Spleen (tissue), 11 donors: Measurements from ENCODE around the gene RALBP1. TPM values are rescaled to one million over a fixed set of nuclear protein-coding genes. Genes with fewer than 3 reads are reported as not detected.
A peak's percentile ranks its signal among the peaks of the same experiment; 100 is the strongest.

ENCODE experiments used
- DNase-seq: peaks from one replicate; pipeline ENCODE4 v3.0.0-alpha.2; 2020
- H3K27ac ChIP-seq, 8 donors: fragments of 200-600 bp; sonication (generic) in 7 of 8; 1 replicate in 4 of 8; 2 replicates in 4 of 8; pipeline versions ENCODE4 v1.5.0 to v1.8.0; 2016 to 2021; ENCODE audit warnings: inconsistent platforms in 4 of 8, mild to moderate bottlenecking in 4 of 8, moderate library complexity in 1 of 8
- H3K27me3 ChIP-seq, 7 donors: fragments of 200-600 bp; sonication (generic) in 6 of 7; replicated peaks in 1 of 7; 1 replicate in 4 of 7; 2 replicates in 3 of 7; pipeline versions ENCODE4 v1.5.0 to v1.8.0; 2016 to 2021; ENCODE audit warnings: inconsistent platforms in 3 of 7, mild to moderate bottlenecking in 1 of 7
- H3K36me3 ChIP-seq, 6 donors: fragments of 200-600 bp; sonication (generic) in 5 of 6; 1 replicate in 4 of 6; 2 replicates in 2 of 6; pipeline versions ENCODE4 v1.5.0 to v1.8.0; 2016 to 2021; ENCODE audit warnings: inconsistent platforms in 2 of 6
- H3K4me1 ChIP-seq, 6 donors: fragments of 200-600 bp; sonication (generic) in 5 of 6; 1 replicate in 3 of 6; 2 replicates in 3 of 6; pipeline versions ENCODE4 v1.5.0 to v1.8.0; 2016 to 2021; ENCODE audit warnings: inconsistent platforms in 3 of 6
- H3K4me3 ChIP-seq, 8 donors: fragments of 200-600 bp; sonication (generic) in 7 of 8; 1 replicate in 4 of 8; 2 replicates in 4 of 8; pipeline versions ENCODE4 v1.5.0 to v1.8.0; 2016 to 2021; ENCODE audit warnings: inconsistent platforms in 4 of 8, mild to moderate bottlenecking in 4 of 8, moderate library complexity in 2 of 8
- H3K9me3 ChIP-seq, 8 donors: fragments of 200-600 bp; sonication (generic) in 7 of 8; 1 replicate in 4 of 8; 2 replicates in 4 of 8; pipeline versions ENCODE4 v1.5.0 to v1.8.0; 2016 to 2021; ENCODE audit warnings: inconsistent platforms in 4 of 8
- POLR2A ChIP-seq, 3 donors: fragments of 450-650 bp; IDR thresholded peaks; one replicate each; pipeline ENCODE4 v1.5.1; 2017; ENCODE audit warnings: antibody characterized with exemption in 3 of 3, mild to moderate bottlenecking in 1 of 3
- POLR2AphosphoS5 ChIP-seq, 3 donors: sonication (generic); formaldehyde crosslinking; IDR thresholded peaks; one replicate each; pipeline ENCODE4 v1.5.1; 2017; ENCODE audit warnings: antibody characterized with exemption in 3 of 3
- WGBS, 5 donors: extraction: QIAGEN DNeasy Blood & Tissue Kit in 3 of 5; methylation state at CpG; one replicate each; pipeline versions ENCODE4 v1.1.5 to v1.1.7; 2013 to 2018; 5-methylcytosine and 5-hydroxymethylcytosine counted together
- intact Hi-C: fragments of 100-400 bp; cut with DNase I; formaldehyde crosslinking; loops from one replicate; pipeline ENCODE4 v1.15.0; 2023; ENCODE audit warnings: low total_unique reads
- polyA plus RNA-seq, 3 donors: library from polyadenylated mRNA; stranded (reverse); fragments of 200-250 nt; gene quantifications; one replicate each; pipeline ENCODE4 v1.2.1, GENCODE V29; 2013
- total RNA-seq, 7 donors: library from RNA; depleted of rRNA in 3 of 7; stranded (reverse); fragments of >200 nt in 3 of 7; fragmentation: NEBNext Ultra II Directional in 4 of 7; extraction: Animal tissue kit (Norgen Biotek cat#: 25700) in 4 of 7; gene quantifications; one replicate each; pipeline versions ENCODE4 v1.1.0 to v1.2.1, GENCODE V29; 2016 to 2021
- TF ChIP-seq, protein P1 (sequence below), 11 experiments: fragments of 200-600 bp in 7 of 11; fragments of 450-650 bp in 4 of 11; sonication (generic) in 4 of 11; IDR thresholded peaks in 8 of 11; conservative IDR thresholded peaks in 3 of 11; 1 replicate in 7 of 11; 2 replicates in 4 of 11; pipeline versions ENCODE4 v1.4.0 to v1.8.0; 2016 to 2021; ENCODE audit warnings: antibody characterized with exemption in 11 of 11, inconsistent platforms in 4 of 11, mild to moderate bottlenecking in 1 of 11
- donor health status: healthy with polysubstance abuse.
- donor health status: DM: no; HTN: no; CAD: no; lungs with moderate emphysema.
- donor health status: DM: no; HTN: no; CAD: no.
- donor health status: Bipolar disorder and iron deficiency.
- donor health status: healthy.
- donor health status: DM: no; HTN: no; CAD: no.
- donor health status: DM: yes; HTN: yes; CAD: no.

RALBP1 gene
- total and polyA plus RNA-seq, 10 donors: 13.6 to 76.4 (median 50.0) TPM

DNA sequence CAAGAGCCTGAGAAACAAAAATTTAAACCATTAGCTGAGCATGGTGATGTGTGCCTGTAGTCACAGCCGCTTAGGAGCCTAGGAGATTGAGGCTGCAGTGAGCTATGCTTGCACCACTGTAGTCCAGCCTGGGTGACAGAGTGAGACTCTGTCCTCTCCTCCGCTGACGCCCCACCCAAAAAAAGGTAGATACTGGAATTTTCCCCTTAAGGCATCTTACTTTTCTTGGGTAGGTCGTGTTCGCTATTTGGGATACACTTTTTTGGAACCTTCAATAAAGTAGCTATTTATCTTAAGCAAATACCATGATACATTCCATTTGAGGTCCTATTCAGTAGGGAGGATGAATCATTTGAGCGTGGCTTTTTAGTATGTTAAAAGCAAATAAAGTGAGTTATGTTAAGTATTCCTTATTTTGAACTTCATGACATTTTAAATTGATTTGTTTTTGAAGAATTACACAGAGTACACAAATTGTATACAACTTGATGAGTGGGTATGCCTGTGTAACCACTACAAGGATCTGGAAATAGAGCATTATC, 38.7 kb downstream of the RALBP1 start:
- Histone ChIP-seq H3K27me3 (no peaks in the 10 kb centered on the region), H3K4me3 (no peak overlapping the region), H3K4me1 (peaks cover 0 to 29% (median 8%) of the 10 kb centered on the region in 6 donors), H3K9me3 (no peaks in the 10 kb centered on the region), H3K36me3 (peaks cover 0 to 46% (median 22%) of the 10 kb centered on the region in 6 donors), H3K27ac (peak overlapping the region in 1 of 8 donors; percentile 31)
- TF ChIP-seq, protein P1, sequence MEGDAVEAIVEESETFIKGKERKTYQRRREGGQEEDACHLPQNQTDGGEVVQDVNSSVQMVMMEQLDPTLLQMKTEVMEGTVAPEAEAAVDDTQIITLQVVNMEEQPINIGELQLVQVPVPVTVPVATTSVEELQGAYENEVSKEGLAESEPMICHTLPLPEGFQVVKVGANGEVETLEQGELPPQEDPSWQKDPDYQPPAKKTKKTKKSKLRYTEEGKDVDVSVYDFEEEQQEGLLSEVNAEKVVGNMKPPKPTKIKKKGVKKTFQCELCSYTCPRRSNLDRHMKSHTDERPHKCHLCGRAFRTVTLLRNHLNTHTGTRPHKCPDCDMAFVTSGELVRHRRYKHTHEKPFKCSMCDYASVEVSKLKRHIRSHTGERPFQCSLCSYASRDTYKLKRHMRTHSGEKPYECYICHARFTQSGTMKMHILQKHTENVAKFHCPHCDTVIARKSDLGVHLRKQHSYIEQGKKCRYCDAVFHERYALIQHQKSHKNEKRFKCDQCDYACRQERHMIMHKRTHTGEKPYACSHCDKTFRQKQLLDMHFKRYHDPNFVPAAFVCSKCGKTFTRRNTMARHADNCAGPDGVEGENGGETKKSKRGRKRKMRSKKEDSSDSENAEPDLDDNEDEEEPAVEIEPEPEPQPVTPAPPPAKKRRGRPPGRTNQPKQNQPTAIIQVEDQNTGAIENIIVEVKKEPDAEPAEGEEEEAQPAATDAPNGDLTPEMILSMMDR (IDR thresholded peaks at IDR 0.05 in 8 of 11, conservative IDR thresholded peaks at IDR 0.05 in 3 of 11): no peak
- no peak for TF ChIP-seq POLR2A (IDR thresholded peaks at IDR 0.05)
- no peak for TF ChIP-seq POLR2AphosphoS5 (IDR thresholded peaks at IDR 0.05)
- 84 to 96% (median 91%) methylated on average over 6 of the region's 6 CpGs for WGBS, 5 donors
- no peak for DNase-seq
- intact Hi-C loops: loop anchor here (10.0 kb wide), 1 partner anchor 439 kb away; no protein-coding TSS in a partner anchor

DNA sequence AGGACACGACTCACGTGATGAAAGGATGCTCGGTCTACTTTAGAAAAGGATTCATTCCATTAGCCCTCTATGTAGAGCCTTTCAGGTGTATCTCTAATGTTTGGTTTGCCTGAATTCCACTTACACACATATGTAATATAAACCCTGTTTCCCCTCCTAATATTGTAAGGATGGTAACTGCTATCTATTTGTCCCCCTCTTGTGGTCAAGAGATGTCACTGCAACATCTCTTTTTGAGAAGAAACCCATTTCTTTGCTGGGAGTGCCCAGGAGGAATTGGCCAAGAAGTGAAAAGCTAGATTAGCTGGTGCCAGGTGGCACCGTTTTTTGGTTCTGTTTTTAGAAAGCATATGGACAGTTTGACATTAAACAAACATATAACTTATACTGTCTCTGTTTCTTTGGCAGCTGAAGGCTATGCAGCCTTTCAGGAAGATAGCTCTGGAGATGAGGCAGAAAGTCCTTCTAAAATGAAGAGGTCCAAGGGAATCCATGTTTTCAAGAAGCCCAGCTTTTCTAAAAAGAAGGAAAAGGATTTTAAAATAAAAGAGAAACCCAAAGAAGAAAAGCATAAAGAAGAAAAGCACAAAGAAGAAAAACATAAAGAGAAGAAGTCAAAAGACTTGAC, 41.2 kb downstream of the RALBP1 start:
- Histone ChIP-seq H3K27ac (no peak overlapping the region), H3K4me1 (peaks cover 0 to 39% (median 8%) of the 10 kb centered on the region in 6 donors), H3K9me3 (no peaks in the 10 kb centered on the region), H3K4me3 (no peak overlapping the region), H3K36me3 (peaks cover 0 to 58% (median 22%) of the 10 kb centered on the region in 6 donors), H3K27me3 (no peaks in the 10 kb centered on the region)
- TF ChIP-seq POLR2AphosphoS5 (IDR thresholded peaks at IDR 0.05): no peak
- TF ChIP-seq, protein P1 (IDR thresholded peaks at IDR 0.05 in 8 of 11, conservative IDR thresholded peaks at IDR 0.05 in 3 of 11): peak; percentile 56 to 88 (median 85)
- no peak for DNase-seq
- 67 to 79% (median 71%) methylated on average over 4 of the region's 4 CpGs for WGBS, 5 donors
- intact Hi-C loops: loop anchor here (10.0 kb wide), 1 partner anchor 442 kb away; no protein-coding TSS in a partner anchor

DNA sequence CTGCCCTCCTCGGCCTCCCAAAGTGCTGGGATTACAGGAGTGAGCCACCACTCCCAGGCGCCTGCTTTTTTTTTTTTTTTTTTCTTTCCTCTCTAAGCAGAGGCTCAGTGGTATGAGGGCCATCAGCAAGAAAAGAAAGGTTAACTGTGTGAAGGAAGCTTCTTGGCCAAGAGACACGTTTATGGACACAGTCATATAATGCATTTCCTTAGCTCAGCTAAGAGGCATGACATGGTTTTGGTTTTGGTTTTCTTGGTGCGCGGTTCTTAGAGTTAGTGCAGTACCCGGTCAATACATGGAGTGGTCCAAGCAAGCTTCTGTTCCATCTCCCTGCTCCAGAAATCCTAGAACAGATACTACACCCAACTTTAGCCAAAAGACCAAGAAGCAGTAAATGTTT, 42.6 kb downstream of the RALBP1 start:
- no peak for DNase-seq
- H3K4me1 ChIP-seq: peaks cover 0 to 39% (median 8%) of the 10 kb centered on the region in 6 donors
- no peak for TF ChIP-seq POLR2AphosphoS5 (IDR thresholded peaks at IDR 0.05)
- TF ChIP-seq, protein P1 (IDR thresholded peaks at IDR 0.05 in 8 of 11, conservative IDR thresholded peaks at IDR 0.05 in 3 of 11): no peak
- no peak for TF ChIP-seq POLR2A (IDR thresholded peaks at IDR 0.05)
- no peaks in the 10 kb centered on the region for H3K27me3 ChIP-seq
- H3K9me3 ChIP-seq: no peaks in the 10 kb centered on the region
- no peak overlapping the region for H3K4me3 ChIP-seq
- peaks cover 0 to 70% (median 29%) of the 10 kb centered on the region in 6 donors for H3K36me3 ChIP-seq
- H3K27ac ChIP-seq: no peak overlapping the region
- intact Hi-C loops: loop anchor here (10.0 kb wide), 1 partner anchor 443 kb away; no protein-coding TSS in a partner anchor
- 73 to 86% (median 84%) methylated on average over 6 of the region's 6 CpGs for WGBS, 5 donors

DNA sequence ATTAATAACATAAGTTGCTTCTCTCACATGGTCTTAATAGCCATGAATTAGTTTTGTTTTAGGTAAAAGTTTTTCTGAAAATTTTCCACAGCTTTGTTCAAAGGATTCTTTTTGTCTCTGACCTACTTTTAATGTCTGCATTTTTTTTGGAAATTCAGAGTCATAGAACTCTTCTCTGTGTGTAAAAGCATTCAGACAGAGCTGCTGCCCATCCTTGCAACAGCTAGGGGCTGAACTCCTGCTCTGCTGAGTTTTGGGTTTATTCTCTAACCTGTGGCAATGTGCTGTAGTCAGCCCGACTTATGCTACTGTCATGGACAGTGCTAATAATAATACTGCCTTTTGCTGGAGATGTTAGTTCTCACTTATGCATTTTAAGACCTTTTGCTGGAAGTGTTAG, 44.1 kb downstream of the RALBP1 start:
- TF ChIP-seq POLR2A (IDR thresholded peaks at IDR 0.05) (no peak), POLR2AphosphoS5 (IDR thresholded peaks at IDR 0.05) (no peak)
- TF ChIP-seq, protein P1 (IDR thresholded peaks at IDR 0.05 in 8 of 11, conservative IDR thresholded peaks at IDR 0.05 in 3 of 11): no peak
- intact Hi-C loops: loop anchor here (10.0 kb wide), 1 partner anchor 445 kb away; no protein-coding TSS in a partner anchor

More for the DNA sequence above, 44.1 kb downstream of the RALBP1 start:
- Histone ChIP-seq H3K4me1 (peaks cover 0 to 32% (median 8%) of the 10 kb centered on the region in 6 donors), H3K27ac (no peak overlapping the region), H3K36me3 (peaks cover 0 to 70% (median 31%) of the 10 kb centered on the region in 6 donors), H3K4me3 (no peak overlapping the region), H3K27me3 (no peaks in the 10 kb centered on the region), H3K9me3 (no peaks in the 10 kb centered on the region)
- no peak for DNase-seq
- WGBS, 5 donors: 65 to 97% (median 80%) methylated on average over 1 of the region's 1 CpG
